Measurements from ENCODE around the gene MYO1E. TPM values are rescaled to one million over a fixed set of nuclear protein-coding genes. Genes with fewer than 3 reads are reported as not detected.

Gene MYO1E
- polyA plus RNA-seq, 1 donor from 2014 or later = 0.38 TPM

DNA sequence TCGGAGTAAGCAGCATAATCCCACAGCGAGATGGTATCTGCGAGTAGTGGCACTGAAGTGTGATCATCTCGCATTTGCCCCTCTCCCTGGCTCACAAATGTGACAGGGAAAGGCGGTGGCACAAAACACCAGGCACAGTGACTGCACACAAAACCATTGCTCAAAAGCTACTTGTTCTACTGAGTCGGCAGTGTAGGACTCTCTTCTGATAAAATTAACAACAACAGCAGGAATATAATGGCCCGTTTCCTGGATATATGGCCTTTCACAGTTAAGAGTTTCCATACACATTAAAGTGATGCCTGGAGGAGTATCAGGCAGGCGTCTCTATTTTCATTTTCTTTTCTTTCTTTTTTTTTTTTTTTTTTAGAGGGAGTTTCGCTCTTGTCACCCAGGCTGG lies 69.0 kb downstream of the MYO1E start:
- no peak overlapping the region for H3K27ac ChIP-seq (ENCODE audit: low read length)

DNA sequence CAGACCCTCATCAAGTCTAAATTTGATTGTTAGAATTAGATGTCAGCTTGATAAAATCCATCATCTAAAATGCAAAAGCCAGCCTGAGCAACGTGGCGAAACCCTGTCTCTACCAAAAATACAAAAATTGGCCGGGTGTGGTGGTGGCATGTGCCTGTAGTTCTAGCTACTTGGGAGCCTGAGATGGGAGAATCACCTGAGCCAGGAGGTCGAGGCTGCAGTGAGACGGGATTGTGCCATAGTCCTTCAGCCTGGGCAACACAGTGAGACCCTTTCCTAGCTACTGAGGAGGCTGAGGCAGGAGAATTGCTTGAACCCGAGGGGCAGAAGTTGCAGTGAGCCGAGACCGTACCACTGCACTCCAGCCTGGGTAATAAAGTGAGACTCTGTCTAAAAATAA lies 69.5 kb downstream of the MYO1E start:
- Histone ChIP-seq H3K27ac (ENCODE audit: low read length) (no peak overlapping the region), H3K9me3 (ENCODE audit: low read length) (no peaks in the 10 kb centered on the region), H3K9me2 (ENCODE audit: insufficient read depth, low read length) (no peaks in the 10 kb centered on the region), H3K9ac (ENCODE audit: low read length) (no peak overlapping the region), H3K27me3 (ENCODE audit: insufficient read depth, low read depth, low read length) (no peaks in the 10 kb centered on the region), H3F3A (ENCODE audit: insufficient read depth, low read length, poor library complexity, severe bottlenecking) (no peaks in the 10 kb centered on the region), H4K20me1 (ENCODE audit: insufficient read depth) (no peaks in the 10 kb centered on the region), H2AFZ (ENCODE audit: low read depth, low read length) (no peak overlapping the region), H3K36me3 (ENCODE audit: insufficient read depth, low read length) (no peaks in the 10 kb centered on the region), H3K79me2 (replicated peaks; ENCODE audit: insufficient read depth, low read length) (no peaks in the 10 kb centered on the region), H3K4me3 (ENCODE audit: low read length) (no peak overlapping the region), H3K4me2 (ENCODE audit: low read length) (no peak overlapping the region)
- no peak for TF ChIP-seq EZH2 (IDR thresholded peaks at IDR 0.05; ENCODE audit: borderline replicate concordance, insufficient read depth, low read length, poor library complexity, severe bottlenecking)
- no peak for TF ChIP-seq MXI1 (conservative IDR thresholded peaks at IDR 0.05; ENCODE audit: poor library complexity, severe bottlenecking)
- no peak for TF ChIP-seq TAF1 (IDR thresholded peaks at IDR 0.05; ENCODE audit: low read depth)
- TF ChIP-seq, protein P1, sequence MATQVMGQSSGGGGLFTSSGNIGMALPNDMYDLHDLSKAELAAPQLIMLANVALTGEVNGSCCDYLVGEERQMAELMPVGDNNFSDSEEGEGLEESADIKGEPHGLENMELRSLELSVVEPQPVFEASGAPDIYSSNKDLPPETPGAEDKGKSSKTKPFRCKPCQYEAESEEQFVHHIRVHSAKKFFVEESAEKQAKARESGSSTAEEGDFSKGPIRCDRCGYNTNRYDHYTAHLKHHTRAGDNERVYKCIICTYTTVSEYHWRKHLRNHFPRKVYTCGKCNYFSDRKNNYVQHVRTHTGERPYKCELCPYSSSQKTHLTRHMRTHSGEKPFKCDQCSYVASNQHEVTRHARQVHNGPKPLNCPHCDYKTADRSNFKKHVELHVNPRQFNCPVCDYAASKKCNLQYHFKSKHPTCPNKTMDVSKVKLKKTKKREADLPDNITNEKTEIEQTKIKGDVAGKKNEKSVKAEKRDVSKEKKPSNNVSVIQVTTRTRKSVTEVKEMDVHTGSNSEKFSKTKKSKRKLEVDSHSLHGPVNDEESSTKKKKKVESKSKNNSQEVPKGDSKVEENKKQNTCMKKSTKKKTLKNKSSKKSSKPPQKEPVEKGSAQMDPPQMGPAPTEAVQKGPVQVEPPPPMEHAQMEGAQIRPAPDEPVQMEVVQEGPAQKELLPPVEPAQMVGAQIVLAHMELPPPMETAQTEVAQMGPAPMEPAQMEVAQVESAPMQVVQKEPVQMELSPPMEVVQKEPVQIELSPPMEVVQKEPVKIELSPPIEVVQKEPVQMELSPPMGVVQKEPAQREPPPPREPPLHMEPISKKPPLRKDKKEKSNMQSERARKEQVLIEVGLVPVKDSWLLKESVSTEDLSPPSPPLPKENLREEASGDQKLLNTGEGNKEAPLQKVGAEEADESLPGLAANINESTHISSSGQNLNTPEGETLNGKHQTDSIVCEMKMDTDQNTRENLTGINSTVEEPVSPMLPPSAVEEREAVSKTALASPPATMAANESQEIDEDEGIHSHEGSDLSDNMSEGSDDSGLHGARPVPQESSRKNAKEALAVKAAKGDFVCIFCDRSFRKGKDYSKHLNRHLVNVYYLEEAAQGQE (IDR thresholded peaks at IDR 0.05; ENCODE audit: borderline replicate concordance) = no peak
- no peak for TF ChIP-seq EP300 (conservative IDR thresholded peaks at IDR 0.05; ENCODE audit: poor library complexity, severe bottlenecking)
- no peak for TF ChIP-seq POLR2AphosphoS5 (IDR thresholded peaks at IDR 0.05)
- TF ChIP-seq, protein P2, sequence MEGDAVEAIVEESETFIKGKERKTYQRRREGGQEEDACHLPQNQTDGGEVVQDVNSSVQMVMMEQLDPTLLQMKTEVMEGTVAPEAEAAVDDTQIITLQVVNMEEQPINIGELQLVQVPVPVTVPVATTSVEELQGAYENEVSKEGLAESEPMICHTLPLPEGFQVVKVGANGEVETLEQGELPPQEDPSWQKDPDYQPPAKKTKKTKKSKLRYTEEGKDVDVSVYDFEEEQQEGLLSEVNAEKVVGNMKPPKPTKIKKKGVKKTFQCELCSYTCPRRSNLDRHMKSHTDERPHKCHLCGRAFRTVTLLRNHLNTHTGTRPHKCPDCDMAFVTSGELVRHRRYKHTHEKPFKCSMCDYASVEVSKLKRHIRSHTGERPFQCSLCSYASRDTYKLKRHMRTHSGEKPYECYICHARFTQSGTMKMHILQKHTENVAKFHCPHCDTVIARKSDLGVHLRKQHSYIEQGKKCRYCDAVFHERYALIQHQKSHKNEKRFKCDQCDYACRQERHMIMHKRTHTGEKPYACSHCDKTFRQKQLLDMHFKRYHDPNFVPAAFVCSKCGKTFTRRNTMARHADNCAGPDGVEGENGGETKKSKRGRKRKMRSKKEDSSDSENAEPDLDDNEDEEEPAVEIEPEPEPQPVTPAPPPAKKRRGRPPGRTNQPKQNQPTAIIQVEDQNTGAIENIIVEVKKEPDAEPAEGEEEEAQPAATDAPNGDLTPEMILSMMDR (IDR thresholded peaks at IDR 0.05; ENCODE audit: poor library complexity, severe bottlenecking) = no peak
- TF ChIP-seq RAD21 (conservative IDR thresholded peaks at IDR 0.05) = no peak
- no peak for TF ChIP-seq SMC3 (conservative IDR thresholded peaks at IDR 0.05; ENCODE audit: poor library complexity)

More for the DNA sequence above, 69.0 kb downstream of the MYO1E start:
- Histone ChIP-seq H2AFZ (ENCODE audit: low read depth, low read length) (no peak overlapping the region), H3K36me3 (ENCODE audit: insufficient read depth, low read length) (no peaks in the 10 kb centered on the region), H3K9me3 (ENCODE audit: low read length) (no peaks in the 10 kb centered on the region), H4K20me1 (ENCODE audit: insufficient read depth) (no peaks in the 10 kb centered on the region), H3K79me2 (replicated peaks; ENCODE audit: insufficient read depth, low read length) (no peaks in the 10 kb centered on the region), H3K4me2 (ENCODE audit: low read length) (no peak overlapping the region), H3K4me3 (ENCODE audit: low read length) (no peak overlapping the region), H3K9me2 (ENCODE audit: insufficient read depth, low read length) (no peaks in the 10 kb centered on the region), H3K27me3 (ENCODE audit: insufficient read depth, low read depth, low read length) (no peaks in the 10 kb centered on the region), H3F3A (ENCODE audit: insufficient read depth, low read length, poor library complexity, severe bottlenecking) (no peaks in the 10 kb centered on the region), H3K9ac (ENCODE audit: low read length) (no peak overlapping the region)
- TF ChIP-seq TAF1 (IDR thresholded peaks at IDR 0.05; ENCODE audit: low read depth) (no peak), MXI1 (conservative IDR thresholded peaks at IDR 0.05; ENCODE audit: poor library complexity, severe bottlenecking) (no peak), EP300 (conservative IDR thresholded peaks at IDR 0.05; ENCODE audit: poor library complexity, severe bottlenecking) (no peak), RAD21 (conservative IDR thresholded peaks at IDR 0.05) (no peak), SMC3 (conservative IDR thresholded peaks at IDR 0.05; ENCODE audit: poor library complexity) (no peak), EZH2 (IDR thresholded peaks at IDR 0.05; ENCODE audit: borderline replicate concordance, insufficient read depth, low read length, poor library complexity, severe bottlenecking) (no peak), POLR2AphosphoS5 (IDR thresholded peaks at IDR 0.05) (no peak)
- TF ChIP-seq, protein P1 (IDR thresholded peaks at IDR 0.05; ENCODE audit: borderline replicate concordance) = no peak
- TF ChIP-seq, protein P2 (IDR thresholded peaks at IDR 0.05; ENCODE audit: poor library complexity, severe bottlenecking) = no peak
